A204.1 (cell line): Measurements from ENCODE around the gene DNAJB7.
A peak's percentile ranks its signal among the peaks of the same experiment; 100 is the strongest.
"Not testable (repeated sequence)": the region's sequence is repeated elsewhere in the genome, so short reads cannot be mapped to it uniquely, and the experiment has no call there.

Source experiments
- FAIRE-seq: peaks from 2 replicates; lab custom pipeline; 2012; peaks lifted over from hg19 to GRCh38; lab: Jason Lieb, UNC

Gene DNAJB7

GRCh38 chr22:40862013-40862412, at the start of gene DNAJB7:
DNAJB7 (minus strand) TSS chr22:40862113; CDS start chr22:40861994, 119 bp downstream.
- FAIRE-seq, result no peak

GRCh38 chr22:40908895-40909294, 47.0 kb upstream of the DNAJB7 start:
- FAIRE-seq, result no peak

GRCh38 chr22:40904101-40904500, 42.2 kb upstream of the DNAJB7 start:
- FAIRE-seq, result no peak

- FAIRE-seq, result peak; percentile 97
Observed at GRCh38 chr22:40898850-40899357, 37.0 kb upstream of the DNAJB7 start.

- FAIRE-seq, result no peak
Observed at GRCh38 chr22:40894417-40894816, 32.5 kb upstream of the DNAJB7 start.

- FAIRE-seq, result no peak
Observed at GRCh38 chr22:40890881-40891280, 29.0 kb upstream of the DNAJB7 start.

GRCh38 chr22:40889116-40889515, 27.2 kb upstream of the DNAJB7 start:
- FAIRE-seq, result no peak

- no peak for FAIRE-seq
Observed at GRCh38 chr22:40878922-40879321, 17.0 kb upstream of the DNAJB7 start.

GRCh38 chr22:40877488-40877887, 15.6 kb upstream of the DNAJB7 start:
- no peak for FAIRE-seq

GRCh38 chr22:40876907-40877306, 15.0 kb upstream of the DNAJB7 start:
- FAIRE-seq, result no peak

GRCh38 chr22:40875111-40875510, 13.2 kb upstream of the DNAJB7 start:
- peak; percentile 32 for FAIRE-seq

GRCh38 chr22:40874016-40874415, 12.1 kb upstream of the DNAJB7 start:
- no peak for FAIRE-seq

GRCh38 chr22:40868379-40868778, 6.5 kb upstream of the DNAJB7 start:
- not testable (repeated sequence) for FAIRE-seq

GRCh38 chr22:40867109-40867508, 5.2 kb upstream of the DNAJB7 start:
- peak; percentile 25 for FAIRE-seq

- FAIRE-seq, result no peak
Observed at GRCh38 chr22:40862537-40862936, 624 bp upstream of the DNAJB7 start.

GRCh38 chr22:40857309-40857855, 4.5 kb downstream of the DNAJB7 start:
- FAIRE-seq, result no peak

GRCh38 chr22:40856513-40857308, 5.2 kb downstream of the DNAJB7 start, which contains the start of the genes ST13 and XPNPEP3:
ST13 (minus strand) TSS chr22:40856639; CDS start chr22:40856540, 99 bp downstream.
XPNPEP3 (plus strand) TSS chr22:40857148; CDS start chr22:40857182, 34 bp downstream.
- FAIRE-seq, result peak; percentile 95

GRCh38 chr22:40855979-40856512, 5.9 kb downstream of the DNAJB7 start:
- FAIRE-seq, result no peak

- FAIRE-seq, result no peak
Observed at GRCh38 chr22:40855071-40855978, 6.6 kb downstream of the DNAJB7 start.

GRCh38 chr22:40853961-40854360, 8.0 kb downstream of the DNAJB7 start:
- no peak for FAIRE-seq

GRCh38 chr22:40853333-40853732, 8.6 kb downstream of the DNAJB7 start:
- FAIRE-seq, result no peak

- not testable (repeated sequence) for FAIRE-seq
Observed at GRCh38 chr22:40845816-40846215, 16.1 kb downstream of the DNAJB7 start.
